Measurements from ENCODE around the gene TMTC2. TPM values are rescaled to one million over a fixed set of nuclear protein-coding genes. Genes with fewer than 3 reads are reported as not detected.
A peak's percentile ranks its signal among the peaks of the same experiment; 100 is the strongest.

Gene TMTC2
- total and polyA plus RNA-seq, 3 donors from 2014 or later, result 8.1 to 22.4 (median 19.4) TPM

DNA sequence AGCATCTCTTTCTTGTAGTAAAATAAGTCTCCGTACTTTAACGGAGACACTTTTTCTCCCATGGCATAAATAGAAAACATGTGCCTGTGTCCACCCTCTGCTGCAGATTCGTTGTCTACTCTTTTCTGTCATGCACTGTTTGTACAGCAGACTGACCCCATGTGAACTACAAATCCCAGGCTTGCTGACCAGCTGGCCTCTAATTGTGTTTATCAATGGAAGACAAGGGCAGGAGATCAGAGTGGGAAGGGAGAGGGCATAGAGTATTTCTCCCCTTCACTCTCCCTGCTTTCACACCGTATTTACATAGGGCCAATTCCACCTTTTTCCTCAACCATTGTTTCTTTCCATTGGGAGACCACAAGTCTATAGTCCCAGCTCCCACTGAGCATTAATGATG lies 31.0 kb upstream of the TMTC2 start:
- intact Hi-C loops (cut with DNase I; ENCODE audit: low total_unique reads), result no loop called here
- no peaks in the 10 kb centered on the region for H3K9me3 ChIP-seq
- H3K27ac ChIP-seq, result no peak overlapping the region
- no peaks in the 10 kb centered on the region for H3K27me3 ChIP-seq
- no peaks in the 10 kb centered on the region for H3K4me1 ChIP-seq
- 59 to 71% methylated on average over 4 of the region's 4 CpGs for WGBS, 2 donors
- H3K36me3 ChIP-seq (ENCODE audit: low read depth, missing control alignments), result no peaks in the 10 kb centered on the region
- no peak overlapping the region for H3K4me3 ChIP-seq
- no peak for TF ChIP-seq POLR2A (IDR thresholded peaks at IDR 0.05)
- TF ChIP-seq, protein P1, sequence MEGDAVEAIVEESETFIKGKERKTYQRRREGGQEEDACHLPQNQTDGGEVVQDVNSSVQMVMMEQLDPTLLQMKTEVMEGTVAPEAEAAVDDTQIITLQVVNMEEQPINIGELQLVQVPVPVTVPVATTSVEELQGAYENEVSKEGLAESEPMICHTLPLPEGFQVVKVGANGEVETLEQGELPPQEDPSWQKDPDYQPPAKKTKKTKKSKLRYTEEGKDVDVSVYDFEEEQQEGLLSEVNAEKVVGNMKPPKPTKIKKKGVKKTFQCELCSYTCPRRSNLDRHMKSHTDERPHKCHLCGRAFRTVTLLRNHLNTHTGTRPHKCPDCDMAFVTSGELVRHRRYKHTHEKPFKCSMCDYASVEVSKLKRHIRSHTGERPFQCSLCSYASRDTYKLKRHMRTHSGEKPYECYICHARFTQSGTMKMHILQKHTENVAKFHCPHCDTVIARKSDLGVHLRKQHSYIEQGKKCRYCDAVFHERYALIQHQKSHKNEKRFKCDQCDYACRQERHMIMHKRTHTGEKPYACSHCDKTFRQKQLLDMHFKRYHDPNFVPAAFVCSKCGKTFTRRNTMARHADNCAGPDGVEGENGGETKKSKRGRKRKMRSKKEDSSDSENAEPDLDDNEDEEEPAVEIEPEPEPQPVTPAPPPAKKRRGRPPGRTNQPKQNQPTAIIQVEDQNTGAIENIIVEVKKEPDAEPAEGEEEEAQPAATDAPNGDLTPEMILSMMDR (IDR thresholded peaks at IDR 0.05), result no peak
- no peak for DNase-seq

DNA sequence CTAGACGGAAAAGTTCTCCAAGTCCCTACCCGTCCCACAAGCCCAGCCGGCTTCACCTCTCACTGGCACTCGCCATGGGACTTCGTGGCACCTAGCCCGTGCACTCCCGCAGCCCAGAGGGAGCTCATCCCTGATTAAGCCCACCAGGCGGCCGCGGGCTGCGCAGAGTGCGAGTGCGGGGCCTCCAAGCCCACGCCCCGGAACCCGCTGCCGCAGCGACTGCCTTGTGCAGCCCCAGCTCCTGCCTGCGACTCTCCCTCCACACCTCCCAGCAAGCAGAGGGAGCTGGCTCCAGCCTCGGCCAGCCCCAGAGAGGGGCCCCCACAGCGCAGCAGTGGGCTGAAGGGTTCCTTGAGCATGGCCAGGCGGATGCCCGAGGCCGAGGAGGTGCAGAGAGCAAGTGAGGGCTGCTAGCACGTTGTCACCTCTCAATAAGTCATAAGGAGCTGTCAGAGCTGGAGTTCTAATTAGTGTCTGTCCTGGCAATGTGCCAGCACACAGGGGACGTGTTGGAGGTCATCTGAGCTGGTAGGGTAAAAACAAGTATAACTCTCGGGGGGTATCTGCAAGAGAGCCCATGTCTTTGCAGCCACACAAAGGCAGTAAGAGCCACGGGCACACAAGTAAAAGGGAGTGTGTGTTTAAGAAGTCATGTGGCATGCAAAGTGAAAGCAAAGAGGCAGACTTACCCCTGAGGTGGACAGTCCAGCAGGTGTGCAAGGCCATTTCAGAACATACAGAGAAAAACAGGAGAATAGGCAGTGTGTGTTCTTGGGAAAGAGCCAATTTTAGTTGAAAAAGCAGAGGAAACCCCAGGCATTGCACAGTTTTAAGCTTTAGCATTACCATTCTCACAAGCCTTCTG lies 27.1 kb upstream of the TMTC2 start:
- H3K4me3 ChIP-seq, result peak overlapping the region; percentile 15 to 49
- no peak overlapping the region for H3K27ac ChIP-seq
- WGBS, 2 donors, result 62 to 66% methylated on average over 22 to 28 of the region's 28 CpGs
- no peaks in the 10 kb centered on the region for H3K27me3 ChIP-seq
- no peaks in the 10 kb centered on the region for H3K9me3 ChIP-seq
- DNase-seq, result no peak
- intact Hi-C loops (cut with DNase I; ENCODE audit: low total_unique reads), result no loop called here
- H3K4me1 ChIP-seq, result no peaks in the 10 kb centered on the region
- no peaks in the 10 kb centered on the region for H3K36me3 ChIP-seq (ENCODE audit: low read depth, missing control alignments)
- TF ChIP-seq POLR2A (IDR thresholded peaks at IDR 0.05), result no peak
- TF ChIP-seq, protein P1 (IDR thresholded peaks at IDR 0.05), result no peak

DNA sequence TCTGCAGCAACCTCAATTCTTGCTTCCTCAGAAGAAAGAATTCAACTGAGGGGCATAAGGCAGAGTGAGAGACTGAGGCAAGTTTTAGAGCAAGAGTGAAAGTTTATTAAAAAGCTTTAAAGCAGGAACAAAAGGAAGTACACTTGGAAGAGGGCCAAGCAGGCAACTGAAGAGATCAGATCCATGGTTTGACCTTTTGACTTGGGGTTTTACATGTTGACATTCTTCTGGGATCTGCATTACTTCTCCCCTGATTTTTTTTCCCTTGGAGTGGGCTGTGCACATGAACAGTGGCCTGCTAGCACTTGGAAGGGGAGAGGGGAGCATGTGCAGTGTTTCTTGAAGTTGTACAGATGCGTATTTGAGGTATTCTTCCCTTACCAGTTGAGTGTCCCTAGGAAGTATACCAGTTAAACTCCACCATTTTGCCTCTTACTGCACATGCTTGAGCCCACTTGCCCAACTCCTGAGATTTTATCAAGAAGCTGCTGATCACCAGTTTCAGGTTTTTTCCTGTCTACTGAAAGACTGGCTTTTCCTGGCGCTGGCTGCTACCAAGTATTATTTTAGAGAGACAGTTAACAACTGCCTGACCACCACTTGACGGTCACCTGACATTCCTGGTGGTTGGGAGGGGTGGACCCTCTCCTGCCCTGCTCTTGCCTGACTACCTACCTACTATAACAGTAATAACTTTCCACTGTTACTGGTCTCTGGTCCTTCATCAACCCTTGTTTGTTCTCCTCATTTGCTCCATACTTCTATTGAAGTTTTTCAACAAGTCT lies 26.0 kb upstream of the TMTC2 start:
- intact Hi-C loops (cut with DNase I; ENCODE audit: low total_unique reads), result no loop called here
- H3K9me3 ChIP-seq, result no peaks in the 10 kb centered on the region
- no peaks in the 10 kb centered on the region for H3K4me1 ChIP-seq
- no peak for DNase-seq
- no peak overlapping the region for H3K4me3 ChIP-seq
- no peaks in the 10 kb centered on the region for H3K36me3 ChIP-seq (ENCODE audit: low read depth, missing control alignments)
- no peak overlapping the region for H3K27ac ChIP-seq
- TF ChIP-seq, protein P1 (IDR thresholded peaks at IDR 0.05), result no peak
- no peak for TF ChIP-seq POLR2A (IDR thresholded peaks at IDR 0.05)
- 88% methylated on average over 3 of the region's 3 CpGs for WGBS, 2 donors
- H3K27me3 ChIP-seq, result no peaks in the 10 kb centered on the region

DNA sequence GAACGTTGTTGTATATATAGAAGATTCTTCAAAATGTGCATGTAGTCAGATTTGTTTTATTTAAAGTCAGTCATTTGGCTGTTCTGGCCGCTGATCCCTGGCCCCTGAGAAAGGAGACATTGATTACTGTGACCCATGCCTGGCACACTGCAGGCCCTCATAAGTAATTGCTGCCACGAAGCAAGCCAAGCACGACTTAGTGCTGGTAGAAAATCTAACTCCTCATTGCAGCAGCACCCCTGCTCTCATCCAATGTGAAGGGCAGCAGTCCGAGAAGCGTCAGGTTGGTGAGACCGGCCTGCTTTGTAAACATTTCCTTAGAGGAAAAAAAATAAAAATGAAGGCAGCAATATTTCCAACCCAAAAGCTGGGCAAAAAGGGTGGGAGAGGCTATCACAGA lies 22.8 kb upstream of the TMTC2 start:
- intact Hi-C loops (cut with DNase I; ENCODE audit: low total_unique reads), result no loop called here
- no peak for DNase-seq
- 65 to 67% methylated on average over 7 of the region's 7 CpGs for WGBS, 2 donors
- no peak overlapping the region for H3K27ac ChIP-seq
- no peaks in the 10 kb centered on the region for H3K27me3 ChIP-seq
- H3K9me3 ChIP-seq, result no peaks in the 10 kb centered on the region
- no peaks in the 10 kb centered on the region for H3K36me3 ChIP-seq (ENCODE audit: low read depth, missing control alignments)
- TF ChIP-seq, protein P1 (IDR thresholded peaks at IDR 0.05), result no peak
- TF ChIP-seq POLR2A (IDR thresholded peaks at IDR 0.05), result no peak
- H3K4me3 ChIP-seq, result no peak overlapping the region
- no peaks in the 10 kb centered on the region for H3K4me1 ChIP-seq

Measured in testis (tissue), 3 donors.